ENCODE data around the gene SIAH3.
"Not testable (repeated sequence)": the region's sequence is repeated elsewhere in the genome, so short reads cannot be mapped to it uniquely, and the experiment has no call there.

SIAH3 gene

GRCh38 chr13:45879666-45880065 is 28.1 kb upstream of the SIAH3 start:
- DNase-seq = no peak
- peak; percentile 52 for TF ChIP-seq CTCF (IDR thresholded peaks at IDR 0.05; ENCODE audit: low read depth, low read length, missing control alignments)
- Histone ChIP-seq H3K4me3 (ENCODE audit: low read depth, low read length) (no peak overlapping the region), H3K27ac (no peak overlapping the region), H3K27me3 (replicated peaks) (no peaks in the 10 kb centered on the region), H3K36me3 (replicated peaks) (no peaks in the 10 kb centered on the region)
- in situ Hi-C loops (cut with HindIII; ENCODE audit: low pct_ligation_motif_present, low sequenced_read_pairs) = no loop called here

- Histone ChIP-seq H3K27ac (no peak overlapping the region), H3K27me3 (replicated peaks) (no peaks in the 10 kb centered on the region), H3K36me3 (replicated peaks) (no peaks in the 10 kb centered on the region), H3K4me3 (ENCODE audit: low read depth, low read length) (no peak overlapping the region)
- no peak for TF ChIP-seq CTCF (IDR thresholded peaks at IDR 0.05; ENCODE audit: low read depth, low read length, missing control alignments)
- in situ Hi-C loops (cut with HindIII; ENCODE audit: low pct_ligation_motif_present, low sequenced_read_pairs) = no loop called here
- DNase-seq = no peak
Observed at GRCh38 chr13:45878966-45879365, 27.4 kb upstream of the SIAH3 start.

GRCh38 chr13:45876781-45877180 is 25.2 kb upstream of the SIAH3 start:
- H3K27ac ChIP-seq = no peak overlapping the region
- in situ Hi-C loops (cut with HindIII; ENCODE audit: low pct_ligation_motif_present, low sequenced_read_pairs) = no loop called here
- no peak overlapping the region for H3K4me3 ChIP-seq (ENCODE audit: low read depth, low read length)
- TF ChIP-seq CTCF (IDR thresholded peaks at IDR 0.05; ENCODE audit: low read depth, low read length, missing control alignments) = no peak
- H3K36me3 ChIP-seq (replicated peaks) = no peaks in the 10 kb centered on the region
- no peak for DNase-seq
- no peaks in the 10 kb centered on the region for H3K27me3 ChIP-seq (replicated peaks)

GRCh38 chr13:45875951-45876350 is 24.4 kb upstream of the SIAH3 start:
- no peak overlapping the region for H3K4me3 ChIP-seq (ENCODE audit: low read depth, low read length)
- no peak for DNase-seq
- no peaks in the 10 kb centered on the region for H3K36me3 ChIP-seq (replicated peaks)
- no peak for TF ChIP-seq CTCF (IDR thresholded peaks at IDR 0.05; ENCODE audit: low read depth, low read length, missing control alignments)
- no peaks in the 10 kb centered on the region for H3K27me3 ChIP-seq (replicated peaks)
- no peak overlapping the region for H3K27ac ChIP-seq
- in situ Hi-C loops (cut with HindIII; ENCODE audit: low pct_ligation_motif_present, low sequenced_read_pairs) = no loop called here

- Histone ChIP-seq H3K27ac (no peak overlapping the region), H3K4me3 (ENCODE audit: low read depth, low read length) (no peak overlapping the region), H3K27me3 (replicated peaks) (no peaks in the 10 kb centered on the region), H3K36me3 (replicated peaks) (no peaks in the 10 kb centered on the region)
- in situ Hi-C loops (cut with HindIII; ENCODE audit: low pct_ligation_motif_present, low sequenced_read_pairs) = no loop called here
- no peak for TF ChIP-seq CTCF (IDR thresholded peaks at IDR 0.05; ENCODE audit: low read depth, low read length, missing control alignments)
- no peak for DNase-seq
Observed at GRCh38 chr13:45873491-45874325, 22.2 kb upstream of the SIAH3 start.

- in situ Hi-C loops (cut with HindIII; ENCODE audit: low pct_ligation_motif_present, low sequenced_read_pairs) = no loop called here
Observed at GRCh38 chr13:45872566-45872965, 21.0 kb upstream of the SIAH3 start.

GRCh38 chr13:45871201-45871600 is 19.6 kb upstream of the SIAH3 start:
- H3K36me3 ChIP-seq (replicated peaks); H3K27me3 ChIP-seq (replicated peaks); H3K4me3 ChIP-seq (ENCODE audit: low read depth, low read length); in situ Hi-C loops (cut with HindIII; ENCODE audit: low pct_ligation_motif_present, low sequenced_read_pairs); H3K27ac ChIP-seq; DNase-seq: not testable (repeated sequence)

More at GRCh38 chr13:45872566-45872965, 21.0 kb upstream of the SIAH3 start:
- no peak for DNase-seq
- H3K27ac ChIP-seq = no peak overlapping the region
- no peak overlapping the region for H3K4me3 ChIP-seq (ENCODE audit: low read depth, low read length)
- no peaks in the 10 kb centered on the region for H3K27me3 ChIP-seq (replicated peaks)
- H3K36me3 ChIP-seq (replicated peaks) = no peaks in the 10 kb centered on the region
- no peak for TF ChIP-seq CTCF (IDR thresholded peaks at IDR 0.05; ENCODE audit: low read depth, low read length, missing control alignments)
